OCI-M2 (cell line): ENCODE data around the gene SMC3.
"Not testable (repeated sequence)": the region's sequence is repeated elsewhere in the genome, so short reads cannot be mapped to it uniquely, and the experiment has no call there.

ENCODE experiments used
- DNase-seq: peaks from one replicate; lab custom pipeline; 2025; ENCODE audit not compliant: unreplicated experiment; lab: John Stamatoyannopoulos, UW

Gene SMC3

DNA sequence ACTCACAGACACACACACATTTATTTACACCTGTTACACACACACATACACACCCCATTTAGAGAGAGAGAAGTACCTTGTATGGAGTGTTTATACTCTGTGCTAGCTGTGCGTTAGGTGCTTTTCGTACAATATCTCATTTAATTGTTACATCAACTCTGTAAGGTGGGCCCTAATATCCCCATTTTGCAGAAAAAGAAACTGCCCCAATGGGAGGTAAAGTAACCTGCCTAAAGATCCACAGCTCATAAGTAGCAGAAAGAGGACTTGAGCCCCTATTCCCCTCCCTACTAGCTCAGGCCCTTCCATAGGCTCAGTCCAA, 52.9 kb downstream of the SMC3 start:
- DNase-seq, result no peak

- DNase-seq, result not testable (repeated sequence)
These were observed 55.8 kb downstream of the SMC3 start for GRCh38 chr10:110623316-110623715.

- DNase-seq, result no peak
These were observed 57.9 kb downstream of the SMC3 start for GRCh38 chr10:110625356-110625894.

DNA sequence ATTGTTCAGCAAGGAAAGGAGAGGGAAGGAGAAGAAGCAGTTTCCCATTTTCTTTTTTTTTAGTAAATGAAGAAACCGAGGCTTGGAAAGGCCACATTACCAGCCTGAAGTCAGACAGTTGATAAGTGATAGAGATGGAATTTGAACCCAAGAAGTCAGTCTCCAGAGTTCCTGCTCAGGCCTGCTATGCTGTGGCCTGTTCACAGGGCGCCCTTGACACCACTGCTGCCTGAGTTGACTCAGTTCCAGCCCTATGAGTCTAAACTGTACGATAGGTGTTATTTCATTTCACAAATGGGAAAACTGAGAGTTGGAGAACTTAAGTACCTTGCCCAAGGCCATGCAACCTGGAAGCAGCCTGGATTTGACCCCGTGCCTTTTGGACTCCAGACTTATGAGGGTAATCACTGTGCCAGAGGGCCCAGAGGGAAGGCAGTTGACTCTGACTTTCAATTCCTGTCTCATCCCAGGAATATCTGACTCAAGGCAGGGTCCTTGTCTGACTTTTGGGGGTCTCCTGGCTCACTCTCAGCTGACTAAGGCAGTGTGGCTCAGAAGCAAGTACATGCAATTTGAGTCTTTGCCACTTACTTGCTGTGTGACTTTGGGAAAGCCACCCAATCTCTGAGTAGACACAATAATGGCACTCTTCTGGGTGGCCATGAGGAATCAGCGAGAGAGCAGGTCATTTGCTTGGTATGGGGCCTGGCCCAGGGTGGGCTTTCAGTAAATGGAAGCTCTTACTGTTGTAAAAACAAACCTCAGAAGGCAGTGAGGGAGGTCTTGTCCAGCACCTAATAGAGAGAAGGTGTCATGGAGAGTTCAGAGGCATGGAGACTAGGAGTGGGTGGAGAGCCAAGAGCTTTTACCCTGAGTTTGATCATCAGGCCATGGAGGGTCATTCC, 58.7 kb downstream of the SMC3 start:
- no peak for DNase-seq

DNA sequence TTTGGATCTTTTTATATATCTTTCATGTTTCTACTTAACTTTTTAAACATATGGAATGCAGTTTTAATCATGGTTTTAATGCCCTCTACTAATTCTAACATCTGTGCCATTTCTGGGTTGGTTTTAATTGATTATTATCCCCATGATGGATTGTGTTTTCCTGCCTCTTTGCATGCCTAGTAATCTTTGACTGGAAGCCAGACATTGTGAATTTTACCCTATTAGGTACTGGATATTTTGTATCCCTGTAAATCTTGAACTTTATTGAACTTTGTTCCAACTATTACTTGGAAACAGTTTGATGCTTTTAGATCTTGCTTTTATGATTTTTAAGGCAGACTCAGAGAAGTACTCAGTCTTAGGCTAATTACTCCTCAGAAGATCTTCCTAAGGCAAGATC, 60.7 kb downstream of the SMC3 start:
- no peak for DNase-seq

- DNase-seq, result no peak
These were observed 62.2 kb downstream of the SMC3 start for GRCh38 chr10:110629680-110630191.

DNA sequence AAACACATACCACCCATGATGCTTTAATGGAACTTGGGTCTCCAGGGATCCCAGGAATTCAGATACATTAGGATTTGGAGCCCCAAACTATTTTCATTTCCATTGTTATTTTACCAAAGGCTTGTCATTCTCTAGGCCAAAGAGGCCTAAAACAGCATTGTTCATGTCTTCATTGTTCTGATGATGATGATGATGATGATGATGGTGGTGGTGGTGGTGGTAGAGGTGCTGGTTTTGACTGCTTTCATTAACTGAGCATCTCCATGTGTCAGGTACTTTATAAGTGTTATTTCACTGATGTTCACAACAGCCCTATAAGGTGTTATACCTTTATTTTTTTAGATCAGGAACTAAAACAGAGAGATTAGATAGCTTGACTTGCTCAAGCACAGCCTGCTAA, 64.4 kb downstream of the SMC3 start:
- no peak for DNase-seq

GRCh38 chr10:110632591-110633215, 65.2 kb downstream of the SMC3 start:
- no peak for DNase-seq

DNA sequence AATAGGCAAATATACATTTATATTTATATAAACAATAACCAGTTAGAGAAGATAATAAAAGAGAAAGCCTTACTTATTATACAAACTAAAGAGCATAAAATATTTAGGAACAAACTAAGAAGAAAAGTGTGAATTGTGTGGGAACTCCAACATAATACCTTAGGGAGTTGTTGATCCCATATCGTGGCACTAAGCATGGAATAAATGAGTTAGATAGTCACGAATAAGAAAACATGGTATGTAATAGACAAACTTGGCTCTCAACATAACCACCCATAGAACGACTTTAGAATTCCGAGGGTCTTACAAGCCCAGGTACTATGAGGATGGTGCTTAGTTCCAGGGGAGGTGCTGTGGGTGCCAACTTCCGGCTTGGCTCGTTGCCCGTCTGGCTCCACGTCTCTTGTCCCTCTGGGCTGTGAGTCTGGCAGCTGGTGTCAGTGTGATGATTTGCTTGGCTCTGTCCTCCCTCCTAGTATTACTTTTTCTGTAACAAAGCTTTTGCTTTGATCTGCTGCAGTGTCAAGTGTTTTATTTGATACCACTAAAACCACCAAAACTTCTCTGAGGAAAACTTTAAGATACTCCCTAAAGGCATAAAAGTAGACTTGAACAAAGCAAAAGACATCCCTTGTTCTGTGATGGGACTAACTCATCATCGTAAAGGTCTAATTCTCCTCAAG, 67.2 kb downstream of the SMC3 start:
- no peak for DNase-seq

DNA sequence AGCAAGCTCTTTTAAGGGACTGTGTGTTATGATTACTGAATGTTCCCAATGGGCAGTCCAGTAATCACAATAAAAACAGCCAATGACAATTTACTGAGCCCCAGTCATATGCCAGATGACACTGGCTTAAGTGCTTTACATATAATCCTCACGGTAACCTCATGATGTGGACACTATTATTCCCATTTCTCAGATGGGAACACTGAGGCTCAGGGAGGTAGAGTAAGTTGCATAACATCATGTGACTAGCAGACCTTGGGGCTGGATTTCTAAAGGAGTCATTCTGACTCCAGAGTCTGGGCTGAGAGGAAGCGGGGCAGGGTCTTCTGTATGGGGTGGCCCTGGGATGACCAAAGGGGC, 69.1 kb downstream of the SMC3 start:
- no peak for DNase-seq

DNA sequence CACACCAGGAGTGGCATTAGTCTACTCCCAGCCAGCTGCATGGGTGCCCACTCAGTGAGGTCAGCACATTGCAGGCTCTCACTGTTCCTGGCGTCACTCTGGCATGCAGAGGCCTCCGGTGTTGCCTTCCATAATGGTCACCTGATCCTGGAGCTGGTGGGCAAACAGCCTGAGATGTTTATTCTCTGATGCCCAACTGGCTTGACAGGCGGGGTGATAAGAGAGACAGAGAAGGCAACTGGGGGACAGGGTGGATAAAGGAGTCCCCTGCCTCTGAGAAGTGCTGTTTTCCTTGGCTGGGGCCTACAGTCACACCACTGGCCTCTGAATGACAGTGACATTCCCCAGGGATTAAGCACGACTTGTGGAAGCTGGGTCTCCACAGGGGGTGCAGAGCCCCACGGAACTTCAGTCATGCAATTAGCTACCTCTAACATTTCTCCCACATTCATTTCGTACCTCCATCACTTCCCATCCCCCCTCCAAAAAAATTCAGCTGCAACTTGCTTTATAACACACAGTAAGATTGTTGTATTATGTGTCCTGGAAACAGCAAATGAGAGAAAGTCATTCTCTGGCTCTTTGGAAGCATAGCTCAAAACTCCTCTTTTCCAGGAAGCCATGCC, 69.5 kb downstream of the SMC3 start:
- no peak for DNase-seq

DNA sequence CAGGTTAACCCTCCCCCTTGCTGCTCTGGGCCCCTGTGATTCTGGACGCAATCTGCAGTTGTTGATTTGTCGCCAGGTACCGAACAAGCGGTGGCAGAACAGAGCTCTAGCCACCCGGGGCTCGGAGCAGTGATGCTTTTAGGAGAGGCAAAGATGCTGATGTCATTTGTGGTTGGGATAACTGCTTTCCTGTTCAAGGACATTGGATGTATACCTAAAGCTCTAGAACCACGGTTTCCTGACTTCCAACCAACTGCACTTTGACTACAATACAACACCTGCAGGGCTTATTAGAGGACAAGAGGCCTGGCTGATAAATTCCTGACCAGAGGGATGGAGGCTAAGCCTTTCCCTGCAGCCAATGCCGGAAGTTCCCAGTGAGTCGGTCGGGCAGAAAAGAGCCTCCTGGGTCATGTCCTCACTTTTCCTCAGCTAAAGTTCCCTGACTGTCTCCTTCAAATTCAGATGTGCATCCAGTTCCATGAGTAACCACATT, 70.1 kb downstream of the SMC3 start:
- no peak for DNase-seq

DNA sequence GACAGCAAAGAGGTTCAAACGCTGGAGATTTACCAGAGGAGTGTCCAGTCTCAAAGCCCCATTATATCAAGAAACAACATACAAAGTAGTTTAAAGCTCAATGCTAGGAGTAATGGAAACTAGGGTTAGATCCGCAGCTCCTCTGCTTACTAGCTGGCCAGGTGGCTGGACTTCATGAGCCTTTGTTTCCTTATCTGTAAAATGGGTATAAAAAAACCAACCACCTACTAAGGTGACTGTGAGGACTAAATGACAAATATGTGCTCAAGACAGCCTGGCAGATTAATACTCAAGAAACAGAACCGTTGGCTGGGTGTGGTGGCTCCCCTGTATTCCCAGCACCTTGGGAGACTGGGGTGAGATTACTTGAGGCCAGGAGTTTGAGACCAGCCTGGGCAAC, 70.8 kb downstream of the SMC3 start:
- no peak for DNase-seq

- not testable (repeated sequence) for DNase-seq
These were observed 71.6 kb downstream of the SMC3 start for GRCh38 chr10:110639046-110639445.

GRCh38 chr10:110639858-110640257, 72.4 kb downstream of the SMC3 start:
- DNase-seq, result not testable (repeated sequence)

GRCh38 chr10:110641256-110641655, 73.8 kb downstream of the SMC3 start:
- no peak for DNase-seq

- DNase-seq, result no peak
These were observed 74.9 kb downstream of the SMC3 start for GRCh38 chr10:110642204-110643034.

GRCh38 chr10:110643035-110643652, 75.6 kb downstream of the SMC3 start:
- no peak for DNase-seq

GRCh38 chr10:110643653-110644597, 76.4 kb downstream of the SMC3 start, which contains the start of gene RBM20:
TSS of gene RBM20 (plus strand) at chr10:110644336. CDS start at chr10:110644455, 119 bp downstream.
- no peak for DNase-seq
